ENCODE results near the gene IL16.
"Not testable (repeated sequence)": the region's sequence is repeated elsewhere in the genome, so short reads cannot be mapped to it uniquely, and the experiment has no call there.

Gene IL16

DNA sequence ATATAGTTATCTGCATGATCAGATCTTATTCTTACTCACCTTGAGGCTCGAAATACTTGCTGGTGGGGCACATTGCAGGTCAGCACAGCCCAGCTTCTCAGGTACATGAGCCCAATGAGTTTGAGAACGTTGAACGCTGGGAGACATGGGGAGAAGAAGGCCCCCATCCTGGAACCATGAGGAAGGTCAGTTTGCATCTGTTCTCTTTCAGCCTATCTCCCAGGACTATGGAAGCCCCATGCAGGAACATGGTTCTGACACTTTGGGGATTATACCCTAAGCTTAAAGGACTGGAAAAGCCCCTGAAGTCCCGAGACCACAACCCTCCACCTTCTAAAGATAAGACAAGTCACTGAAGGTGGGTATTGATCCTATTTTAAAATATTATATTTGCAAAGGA lies 144.7 kb downstream of the IL16 start:
- FAIRE-seq = no peak

DNA sequence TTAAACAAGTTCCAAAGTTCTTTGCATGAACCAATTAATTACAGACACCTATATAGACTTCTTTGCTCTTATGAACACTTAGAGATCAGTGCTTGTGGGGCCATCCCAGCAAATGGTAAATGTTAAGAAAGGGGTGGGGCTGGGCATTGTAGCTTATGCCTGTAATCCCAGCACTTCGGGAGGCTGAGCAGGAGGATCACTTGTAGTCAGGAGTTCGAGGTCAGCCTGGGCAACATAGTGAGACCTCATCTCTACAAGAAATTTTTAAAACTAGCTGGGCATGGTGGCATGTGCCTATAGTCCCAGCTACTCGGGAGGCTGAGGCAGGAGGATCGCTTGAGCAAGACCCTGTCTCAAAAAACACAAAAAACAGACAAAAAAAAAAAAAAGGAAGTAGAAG lies 146.7 kb downstream of the IL16 start:
- no peak for FAIRE-seq

DNA sequence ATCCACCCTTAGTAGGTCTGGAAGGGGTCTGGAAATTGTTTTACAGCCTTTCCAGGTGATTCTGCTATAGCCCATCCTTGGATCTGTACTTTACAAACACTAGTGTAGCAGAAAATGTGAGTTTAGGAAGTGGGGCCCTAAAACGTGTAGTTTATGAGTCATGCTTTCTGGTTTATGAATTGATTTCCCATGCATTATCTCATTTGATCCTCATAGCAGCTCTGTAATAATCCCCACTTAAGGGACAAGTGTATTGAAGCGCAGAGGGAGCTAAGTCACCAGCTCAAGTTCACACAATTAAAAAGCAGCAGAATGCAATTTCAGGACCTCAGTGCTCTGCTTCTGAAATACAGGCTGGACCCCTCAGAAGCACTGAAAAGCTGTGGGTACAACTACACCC lies 149.9 kb downstream of the IL16 start:
- FAIRE-seq = no peak

DNA sequence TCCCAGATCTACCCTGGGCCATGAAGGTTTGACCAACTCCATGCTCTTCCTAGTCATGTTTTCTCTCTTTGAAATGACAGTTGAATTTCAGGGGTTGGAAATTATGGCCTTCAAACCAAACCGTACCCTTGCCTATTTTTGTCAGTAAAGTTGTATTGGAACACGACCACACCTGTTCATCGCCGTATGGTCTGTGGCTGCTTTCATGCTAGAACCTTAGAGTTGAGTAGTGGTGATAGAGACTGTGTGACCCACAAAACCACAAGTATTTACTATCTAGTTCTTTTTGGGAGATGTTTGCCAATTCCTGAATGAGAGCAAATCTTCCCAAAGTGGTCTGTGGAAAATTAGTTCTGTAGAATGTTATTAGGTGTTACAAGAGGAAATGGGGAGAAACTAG lies 151.2 kb downstream of the IL16 start:
- no peak for FAIRE-seq

DNA sequence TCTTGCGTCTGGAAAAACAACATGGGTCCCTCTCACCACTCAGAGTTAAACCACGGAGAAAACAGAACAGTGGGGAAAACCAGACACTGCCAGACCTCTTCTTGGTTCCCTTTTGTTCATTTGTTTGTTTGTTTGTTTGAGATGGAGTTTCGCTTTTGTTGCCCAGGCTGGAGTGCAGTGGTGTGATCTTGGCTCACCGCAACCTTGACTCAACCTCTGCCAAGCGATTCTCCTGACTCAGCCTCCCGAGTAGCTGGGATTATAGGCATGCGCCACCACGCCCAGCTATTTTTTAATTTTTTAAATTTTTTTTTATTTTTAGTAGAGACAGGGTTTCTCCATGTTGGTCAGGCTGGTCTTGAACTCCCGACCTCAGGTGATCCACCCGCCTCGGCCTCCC lies 152.0 kb downstream of the IL16 start:
- not testable (repeated sequence) for FAIRE-seq

DNA sequence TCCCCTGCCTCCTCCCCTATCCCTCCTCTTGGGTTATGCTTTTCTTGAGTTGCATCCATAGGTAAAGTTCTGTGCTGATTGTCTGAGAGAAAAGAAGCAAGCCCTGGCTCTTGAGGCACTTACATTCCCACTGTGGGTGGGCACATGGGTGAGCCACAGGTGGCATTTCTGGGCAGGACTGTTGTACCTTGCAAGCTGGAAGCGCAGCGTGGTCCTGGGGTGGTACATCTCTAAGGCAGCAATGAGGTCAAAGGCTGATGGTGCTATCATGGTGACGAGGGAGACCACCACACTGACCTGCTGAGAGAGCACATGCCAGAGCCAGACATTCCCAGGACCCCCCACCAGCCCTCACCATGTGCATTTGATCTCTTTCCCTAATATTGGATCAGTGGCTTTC lies 152.6 kb downstream of the IL16 start:
- no peak for FAIRE-seq

DNA sequence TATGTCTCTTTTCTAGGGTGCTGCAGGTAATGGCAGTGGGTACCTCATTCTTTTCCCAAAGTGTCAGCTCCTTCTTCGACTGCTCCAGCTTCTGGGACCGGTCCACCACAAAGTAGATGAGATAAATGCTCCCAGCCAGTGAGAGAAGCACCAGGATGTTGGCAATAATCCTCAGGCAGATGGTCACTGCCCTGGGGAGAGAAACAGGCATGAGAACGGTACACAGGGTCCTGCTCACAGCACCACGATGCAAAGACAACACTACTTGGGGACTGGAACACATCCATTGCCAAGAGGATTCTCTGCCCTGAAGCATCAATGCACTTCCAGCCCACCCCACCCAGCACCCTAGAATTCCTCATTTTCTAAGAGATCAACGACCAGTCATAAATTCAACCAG lies 155.0 kb downstream of the IL16 start:
- no peak for FAIRE-seq

DNA sequence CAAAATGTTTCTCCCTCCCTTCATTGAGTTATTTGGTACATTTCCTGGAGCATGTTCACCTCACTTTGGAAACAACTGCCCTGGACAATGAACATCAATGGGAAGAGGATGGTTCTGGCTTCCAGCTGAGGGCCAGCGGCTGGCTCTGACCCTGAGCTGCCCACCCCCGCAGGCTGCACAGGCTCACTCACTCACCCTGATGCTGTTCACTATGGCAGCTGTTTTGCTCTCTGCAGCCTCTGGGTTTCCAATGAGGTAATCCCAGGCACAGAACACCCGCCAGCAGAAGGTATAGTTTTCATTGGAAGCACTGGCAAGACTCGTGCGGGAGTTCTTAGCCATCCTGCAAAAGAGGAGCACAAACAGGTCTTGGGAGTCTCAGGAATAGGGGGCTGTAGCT lies 159.6 kb downstream of the IL16 start:
- no peak for FAIRE-seq

DNA sequence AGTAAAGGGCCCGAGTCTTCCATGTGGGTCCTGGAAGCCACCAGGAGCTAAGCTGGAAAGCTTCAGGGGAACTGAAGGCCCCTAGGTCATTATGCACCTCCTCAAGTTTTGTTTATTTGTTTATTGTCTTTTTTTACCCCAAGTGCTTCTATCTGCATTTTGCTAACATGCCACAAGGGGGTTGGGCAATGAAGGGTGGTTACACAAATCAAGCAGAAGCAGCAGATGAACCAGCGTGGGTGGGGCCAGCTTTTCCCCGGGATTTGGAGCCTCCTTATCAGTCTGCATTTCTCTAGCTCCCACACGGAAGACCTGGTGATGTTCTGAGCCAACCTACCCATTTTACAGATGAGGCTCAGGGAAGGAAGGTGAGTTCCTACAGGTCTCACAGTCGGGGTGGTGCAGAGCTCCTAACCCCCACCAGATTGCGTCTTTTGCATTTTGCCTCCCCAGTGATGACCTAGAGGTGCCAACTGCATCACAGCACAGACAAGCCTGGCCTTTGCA lies 160.6 kb downstream of the IL16 start:
- no peak for FAIRE-seq

DNA sequence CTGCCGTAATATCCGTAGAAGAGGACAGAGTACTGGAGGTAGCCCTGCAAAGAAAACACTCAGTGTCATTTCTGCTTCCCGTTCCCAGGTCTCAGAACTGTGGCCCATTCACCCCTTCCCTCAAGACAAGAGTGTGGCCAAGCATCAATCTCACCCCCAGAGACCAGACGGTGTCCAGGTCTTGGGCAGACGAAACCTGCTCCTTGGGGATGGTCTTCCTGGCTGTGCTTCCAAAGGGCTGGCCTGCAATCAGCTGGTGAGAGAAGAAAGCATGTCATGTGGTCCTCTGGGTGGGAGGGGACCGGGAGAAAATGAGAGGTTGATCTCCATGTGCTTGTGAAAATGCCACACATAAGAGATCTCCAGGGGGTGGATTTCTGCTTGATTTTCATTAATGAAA lies 161.6 kb downstream of the IL16 start:
- FAIRE-seq = no peak

DNA sequence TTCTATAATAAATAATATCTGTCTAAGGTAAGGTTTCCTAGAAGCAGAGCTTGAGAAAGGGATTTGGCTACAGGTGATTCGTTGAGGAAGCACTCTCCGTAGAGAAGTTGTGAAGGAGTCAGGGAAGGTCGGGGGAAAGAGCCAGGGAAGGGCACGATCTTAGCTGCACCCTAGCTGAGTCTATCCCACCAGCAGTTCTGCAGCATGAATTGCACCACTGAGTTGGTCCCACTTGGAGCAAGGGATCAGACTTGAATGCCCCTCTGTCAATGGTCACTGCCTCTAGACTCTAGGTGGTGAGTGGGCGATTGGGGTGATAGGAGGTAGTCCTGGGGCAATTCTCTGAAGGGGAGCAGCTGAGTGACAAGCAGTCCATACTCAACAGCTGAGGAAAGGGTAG lies 163.8 kb downstream of the IL16 start:
- FAIRE-seq = no peak

DNA sequence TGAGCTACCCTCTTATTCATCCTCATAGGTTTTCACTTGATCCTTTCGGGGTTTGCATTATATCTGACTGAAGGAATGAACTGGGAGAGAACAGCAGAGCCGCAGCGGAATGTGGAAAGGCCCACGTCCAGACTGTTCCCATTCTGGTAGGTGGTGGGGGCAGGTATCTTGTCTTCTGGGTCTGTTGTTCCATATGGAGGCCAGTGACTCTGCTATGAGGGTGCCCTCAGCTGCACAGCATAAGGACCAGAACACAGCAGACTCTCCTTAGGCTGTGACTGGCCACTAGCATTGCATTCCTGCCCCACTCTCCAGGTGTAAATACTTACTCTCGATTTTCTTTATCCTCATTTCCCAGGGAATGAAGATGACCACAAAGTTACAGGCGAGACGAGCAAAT lies 165.2 kb downstream of the IL16 start:
- no peak for FAIRE-seq

DNA sequence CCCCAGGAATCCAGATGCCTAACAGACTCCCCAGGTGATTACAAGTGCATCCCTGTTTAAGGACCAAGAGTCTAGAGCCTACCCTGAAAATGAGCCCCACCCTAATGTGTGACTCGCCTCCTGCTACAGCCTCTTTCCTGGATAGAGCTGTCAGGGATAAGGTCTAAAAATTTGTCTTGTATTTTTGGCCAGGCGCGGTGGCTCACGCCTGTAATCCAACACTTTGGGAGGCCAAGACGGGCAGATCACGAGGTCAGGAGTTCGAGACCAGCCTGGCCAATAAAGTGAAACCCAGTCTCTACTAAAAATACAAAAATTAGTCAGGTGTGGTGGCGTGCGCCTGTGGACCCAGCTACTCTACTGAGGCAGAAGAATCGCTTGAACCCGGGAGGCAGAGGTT lies 166.1 kb downstream of the IL16 start:
- FAIRE-seq = no peak

DNA sequence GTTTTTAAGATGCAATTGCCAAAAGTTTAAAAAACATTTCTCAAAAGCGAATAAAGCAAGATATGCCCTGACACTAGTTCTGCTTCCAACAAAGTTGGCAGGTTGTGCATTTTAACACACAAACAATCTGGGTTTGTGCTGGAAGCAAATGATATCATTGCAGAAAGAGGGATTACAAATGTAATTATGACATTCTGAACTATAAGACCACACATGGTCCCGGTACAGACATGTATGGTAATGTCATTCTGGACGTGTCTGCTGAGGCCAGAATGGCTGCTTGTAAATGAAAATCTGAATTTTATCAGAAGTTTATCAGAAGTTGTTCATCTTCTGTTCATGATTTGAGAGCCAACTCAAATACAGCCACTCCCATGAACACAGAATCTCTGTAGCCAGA lies 166.6 kb downstream of the IL16 start:
- no peak for FAIRE-seq
